ENCODE measurements around the gene MCRIP2.

GRCh38 chr16:629833-630248 lies 11.8 kb upstream of the MCRIP2 start:
- no peak for TF ChIP-seq POLR2AphosphoS5 (IDR thresholded peaks at IDR 0.05; ENCODE audit: low read depth)
- no peak for TF ChIP-seq CTCF (IDR thresholded peaks at IDR 0.05; ENCODE audit: insufficient read depth, low read length)

Data from HL-60 (cell line).